Skin epidermis (tissue), 12 donors: ENCODE measurements around the gene DCTD.
A peak's percentile ranks its signal among the peaks of the same experiment; 100 is the strongest.

Source experiments
- H3K27ac ChIP-seq, 21 experiments: fragments of 200-600 bp; sonication (generic) in 11 of 21; one replicate each; pipeline ENCODE4 v1.5.0; 2020; ENCODE audit warnings: mild to moderate bottlenecking in 3 of 21, inconsistent platforms in 2 of 21, moderate library complexity in 2 of 21
- H3K4me3 ChIP-seq, 7 experiments: fragments of 200-600 bp; sonication (generic) in 2 of 7; one replicate each; pipeline ENCODE4 v1.5.0; 2020; ENCODE audit warnings: inconsistent platforms in 2 of 7, mild to moderate bottlenecking in 2 of 7, moderate library complexity in 1 of 7

The DCTD gene

GRCh38 chr4:182895791-182896292 is 21.3 kb downstream of the DCTD start:
- Histone ChIP-seq H3K27ac (no peak overlapping the region), H3K4me3 (no peak overlapping the region)

- Histone ChIP-seq H3K27ac (no peak overlapping the region), H3K4me3 (no peak overlapping the region)
These were observed 22.4 kb downstream of the DCTD start for GRCh38 chr4:182894681-182895275.

GRCh38 chr4:182893474-182894080 is 23.6 kb downstream of the DCTD start:
- no peak overlapping the region for H3K4me3 ChIP-seq

GRCh38 chr4:182893047-182893446 is 24.1 kb downstream of the DCTD start:
- H3K27ac ChIP-seq: no peak overlapping the region
- no peak overlapping the region for H3K4me3 ChIP-seq

More at GRCh38 chr4:182893474-182894080, 23.6 kb downstream of the DCTD start:
- no peak overlapping the region for H3K27ac ChIP-seq

GRCh38 chr4:182890202-182890601 is 27.0 kb downstream of the DCTD start:
- no peak overlapping the region for H3K4me3 ChIP-seq

GRCh38 chr4:182888891-182889290 is 28.3 kb downstream of the DCTD start:
- H3K4me3 ChIP-seq: no peak overlapping the region
- no peak overlapping the region for H3K27ac ChIP-seq

More at GRCh38 chr4:182890202-182890601, 27.0 kb downstream of the DCTD start:
- H3K27ac ChIP-seq: no peak overlapping the region

- Histone ChIP-seq H3K27ac (no peak overlapping the region), H3K4me3 (no peak overlapping the region)
These were observed 30.4 kb downstream of the DCTD start for GRCh38 chr4:182886768-182887167.

GRCh38 chr4:182886205-182886604 is 31.0 kb downstream of the DCTD start:
- no peak overlapping the region for H3K27ac ChIP-seq
- H3K4me3 ChIP-seq: no peak overlapping the region

- Histone ChIP-seq H3K27ac (no peak overlapping the region), H3K4me3 (no peak overlapping the region)
These were observed 31.5 kb downstream of the DCTD start for GRCh38 chr4:182885738-182886077.

GRCh38 chr4:182885022-182885737 is 32.0 kb downstream of the DCTD start:
- Histone ChIP-seq H3K4me3 (no peak overlapping the region), H3K27ac (no peak overlapping the region)

- Histone ChIP-seq H3K4me3 (no peak overlapping the region), H3K27ac (no peak overlapping the region)
These were observed 33.1 kb downstream of the DCTD start for GRCh38 chr4:182884040-182884439.

GRCh38 chr4:182883351-182883750 is 33.8 kb downstream of the DCTD start:
- H3K4me3 ChIP-seq: no peak overlapping the region
- no peak overlapping the region for H3K27ac ChIP-seq

GRCh38 chr4:182881914-182882313 is 35.3 kb downstream of the DCTD start:
- Histone ChIP-seq H3K27ac (no peak overlapping the region), H3K4me3 (no peak overlapping the region)

- Histone ChIP-seq H3K4me3 (peak overlapping the region in 1 of 7 experiments; percentile 24), H3K27ac (no peak overlapping the region)
These were observed 36.5 kb downstream of the DCTD start for GRCh38 chr4:182880387-182881356.

- no peak overlapping the region for H3K27ac ChIP-seq
- H3K4me3 ChIP-seq: peak overlapping the region in 1 of 7 experiments; percentile 24
These were observed 37.3 kb downstream of the DCTD start for GRCh38 chr4:182879913-182880312.

- Histone ChIP-seq H3K4me3 (no peak overlapping the region), H3K27ac (no peak overlapping the region)
These were observed 38.3 kb downstream of the DCTD start for GRCh38 chr4:182878633-182879495.

GRCh38 chr4:182877326-182877883 is 39.8 kb downstream of the DCTD start:
- Histone ChIP-seq H3K4me3 (no peak overlapping the region), H3K27ac (no peak overlapping the region)

GRCh38 chr4:182876427-182876826 is 40.8 kb downstream of the DCTD start:
- Histone ChIP-seq H3K4me3 (no peak overlapping the region), H3K27ac (no peak overlapping the region)
